Loucy (cell line): ENCODE data around the gene SLIT1.

Experiments used
- H2AFZ ChIP-seq: fragments of 200-600 bp; sonication (generic); 2 replicates; pipeline ENCODE4 v1.6.0; 2016; ENCODE audit warnings: antibody characterized with exemption, mild to moderate bottlenecking, low read length, moderate library complexity
- H3F3A ChIP-seq: fragments of 200-600 bp; 2 replicates; pipeline ENCODE4 v1.6.0; 2016; ENCODE audit warnings: antibody characterized with exemption, low read depth, mild to moderate bottlenecking
- H3K27me3 ChIP-seq: fragments of 200-600 bp; sonication (generic); 2 replicates; pipeline ENCODE4 v1.6.1; 2014; ENCODE audit warnings: low read length, mild to moderate bottlenecking; ENCODE audit not compliant: insufficient read depth, poor library complexity, severe bottlenecking
- H3K36me3 ChIP-seq: fragments of 200-600 bp; sonication (generic); 2 replicates; pipeline ENCODE4 v1.6.1; 2016; ENCODE audit warnings: low read length; ENCODE audit not compliant: insufficient read depth
- H3K4me1 ChIP-seq: fragments of 200-600 bp; sonication (generic); 2 replicates; pipeline ENCODE4 v1.5.1; 2014; ENCODE audit warnings: low read length, mild to moderate bottlenecking; ENCODE audit not compliant: insufficient read depth, poor library complexity, severe bottlenecking
- H3K4me2 ChIP-seq: fragments of 200-600 bp; sonication (generic); 2 replicates; pipeline ENCODE4 v1.6.0; 2014; ENCODE audit warnings: antibody characterized with exemption, low read length, low read depth, mild to moderate bottlenecking; ENCODE audit not compliant: poor library complexity, severe bottlenecking
- H3K4me3 ChIP-seq: fragments of 200-600 bp; sonication (generic); 2 replicates; pipeline ENCODE4 v1.5.1; 2014; ENCODE audit warnings: low read length, mild to moderate bottlenecking, mixed read lengths; ENCODE audit not compliant: poor library complexity, severe bottlenecking
- H3K79me2 ChIP-seq: fragments of 200-600 bp; sonication (generic); 2 replicates; pipeline ENCODE4 v1.6.1; 2014; ENCODE audit warnings: low read length; ENCODE audit not compliant: insufficient read depth
- H3K9ac ChIP-seq: fragments of 200-600 bp; sonication (generic); 2 replicates; pipeline ENCODE4 v1.6.0; 2014; ENCODE audit warnings: mild to moderate bottlenecking, low read depth, low read length, moderate library complexity; ENCODE audit not compliant: poor library complexity, severe bottlenecking
- H3K9me2 ChIP-seq: fragments of 200-600 bp; sonication (generic); replicated peaks from 2 replicates; pipeline ENCODE4 v1.6.1; 2016; ENCODE audit warnings: low read depth, low read length, mixed read lengths
- H3K9me3 ChIP-seq: fragments of 200-600 bp; sonication (generic); 2 replicates; pipeline ENCODE4 v1.6.1; 2014; ENCODE audit warnings: mild to moderate bottlenecking, antibody characterized with exemption, low read length, low read depth; ENCODE audit not compliant: insufficient read depth
- H4K20me1 ChIP-seq: fragments of 200-600 bp; sonication (generic); 2 replicates; pipeline ENCODE4 v1.6.0; 2014; ENCODE audit warnings: antibody characterized with exemption, low read length, mild to moderate bottlenecking; ENCODE audit not compliant: insufficient read depth, poor library complexity, severe bottlenecking
- CTCF ChIP-seq: fragments of 200-600 bp; sonication (generic); conservative IDR thresholded peaks from 2 replicates; pipeline ENCODE4 v1.5.1; 2014; ENCODE audit warnings: mild to moderate bottlenecking, antibody characterized with exemption, low read length
- EZH2phosphoT487 ChIP-seq: fragments of 200-600 bp; IDR thresholded peaks from 2 replicates; pipeline ENCODE4 v1.6.1; 2018; ENCODE audit warnings: antibody characterized with exemption, mild to moderate bottlenecking, moderate library complexity, borderline replicate concordance

The SLIT1 gene

GRCh38 chr10:97229322-97230015 lies 43.7 kb upstream of the SLIT1 start:
- no peaks in the 10 kb centered on the region for H3K27me3 ChIP-seq
- H3K4me3 ChIP-seq, result no peak overlapping the region
- no peaks in the 10 kb centered on the region for H4K20me1 ChIP-seq
- no peaks in the 10 kb centered on the region for H3K79me2 ChIP-seq
- H3K9me3 ChIP-seq, result no peaks in the 10 kb centered on the region
- H3K4me1 ChIP-seq, result peaks cover 6% of the 10 kb centered on the region
- H2AFZ ChIP-seq, result no peak overlapping the region
- no peak overlapping the region for H3K9ac ChIP-seq
- no peaks in the 10 kb centered on the region for H3K9me2 ChIP-seq
- TF ChIP-seq EZH2phosphoT487 (no peak), CTCF (no peak)
- H3K36me3 ChIP-seq, result peaks cover 68% of the 10 kb centered on the region; the same call in 1 of the 2 replicates
- H3F3A ChIP-seq, result no peaks in the 10 kb centered on the region
- no peak overlapping the region for H3K4me2 ChIP-seq

GRCh38 chr10:97228775-97229157 lies 43.0 kb upstream of the SLIT1 start:
- Histone ChIP-seq H3K4me3 (no peak overlapping the region), H3K79me2 (no peaks in the 10 kb centered on the region), H3K9ac (no peak overlapping the region), H3K4me1 (peaks cover 8% of the 10 kb centered on the region), H3F3A (no peaks in the 10 kb centered on the region), H3K9me3 (no peaks in the 10 kb centered on the region), H3K36me3 (peaks cover 72% of the 10 kb centered on the region; the same call in 1 of the 2 replicates), H4K20me1 (no peaks in the 10 kb centered on the region), H3K27me3 (no peaks in the 10 kb centered on the region), H2AFZ (no peak overlapping the region), H3K9me2 (no peaks in the 10 kb centered on the region), H3K4me2 (no peak overlapping the region)
- TF ChIP-seq CTCF (no peak), EZH2phosphoT487 (no peak)

GRCh38 chr10:97228130-97228774 lies 42.5 kb upstream of the SLIT1 start:
- Histone ChIP-seq H3K9me3 (no peaks in the 10 kb centered on the region), H3K4me3 (no peak overlapping the region), H3K4me2 (no peak overlapping the region), H3K4me1 (peaks cover 8% of the 10 kb centered on the region), H3K9ac (no peak overlapping the region), H3K27me3 (no peaks in the 10 kb centered on the region), H3K79me2 (no peaks in the 10 kb centered on the region), H3K9me2 (no peaks in the 10 kb centered on the region), H3F3A (no peaks in the 10 kb centered on the region), H4K20me1 (no peaks in the 10 kb centered on the region), H3K36me3 (peaks cover 74% of the 10 kb centered on the region; the same call in 1 of the 2 replicates), H2AFZ (no peak overlapping the region)
- no peak for TF ChIP-seq CTCF
- no peak for TF ChIP-seq EZH2phosphoT487
